A549 (cell line): ENCODE data around the gene HIVEP3.

Experiments used
- CHD2 ChIP-seq: fragments of 150-350 bp; IDR thresholded peaks from 2 replicates; pipeline ENCODE4 v1.6.1; 2014; ENCODE audit warnings: low read length; ENCODE audit not compliant: partially characterized antibody
- CHD4 ChIP-seq: fragments of 200-600 bp; sonication (generic); IDR thresholded peaks from 2 replicates; pipeline ENCODE4 v1.6.1; 2016; ENCODE audit warnings: antibody characterized with exemption, mild to moderate bottlenecking, borderline replicate concordance
- CTCF ChIP-seq: fragments of >200 bp; sonication (Bioruptor Twin); formaldehyde crosslinking; IDR thresholded peaks from 3 replicates; pipeline ENCODE4 v1.5.1; 2016
- GATA3 ChIP-seq: IDR thresholded peaks from 2 replicates; pipeline ENCODE4 v1.6.1; 2012; ENCODE audit warnings: borderline replicate concordance
- HDAC2 ChIP-seq: fragments of 200-600 bp; sonication (generic); IDR thresholded peaks from 2 replicates; pipeline ENCODE4 v1.6.1; 2016
- HMGXB4 ChIP-seq: fragments of 250-450 bp; sonication (Bioruptor Pico); IDR thresholded peaks from 2 replicates; pipeline ENCODE4 v1.5.0; 2021; ENCODE audit warnings: mild to moderate bottlenecking, moderate library complexity, borderline replicate concordance
- MAX ChIP-seq: IDR thresholded peaks from 2 replicates; pipeline ENCODE4 v1.6.1; 2012
- POLR2A ChIP-seq: IDR thresholded peaks from 2 replicates; pipeline ENCODE4 v1.6.1; 2012; ENCODE audit warnings: mild to moderate bottlenecking, low read length
- POLR2AphosphoS2 ChIP-seq: conservative IDR thresholded peaks from 2 replicates; pipeline ENCODE4 v1.6.1; 2012; ENCODE audit warnings: low read length, improper control_type of control experiment, inconsistent platforms
- RAD21 ChIP-seq, 2 experiments: fragments of >200 bp in 1 of 2; sonication (Bioruptor Twin) in 1 of 2; formaldehyde crosslinking in 1 of 2; IDR thresholded peaks in 1 of 2; conservative IDR thresholded peaks in 1 of 2; 2 replicates in 1 of 2; 3 replicates in 1 of 2; pipeline ENCODE4 v1.6.1; 2012 to 2018; ENCODE audit warnings: inconsistent platforms in 1 of 2
- RFX5 ChIP-seq: fragments of 450-650 bp; IDR thresholded peaks from 2 replicates; pipeline ENCODE4 v1.7.1; 2014; ENCODE audit warnings: antibody characterized with exemption, mild to moderate bottlenecking, moderate library complexity
- USF2 ChIP-seq: fragments of 450-650 bp; IDR thresholded peaks from 2 replicates; pipeline ENCODE4 v1.6.1; 2014; ENCODE audit warnings: antibody characterized with exemption
- ZNF302 ChIP-seq: fragments of 250-450 bp; sonication (Bioruptor Pico); IDR thresholded peaks from 2 replicates; pipeline ENCODE4 v1.9.0; 2021; ENCODE audit warnings: inconsistent platforms, mild to moderate bottlenecking, moderate library complexity

- TF ChIP-seq MAX (no peak), CHD4 (no peak), HMGXB4 (CRISPR knock-in tag) (no peak), RAD21 (conservative IDR thresholded peaks at IDR 0.05 in 1 of 2, IDR thresholded peaks at IDR 0.05 in 1 of 2) (no peak), HDAC2 (no peak), CHD2 (no peak), USF2 (no peak), CTCF (no peak), RFX5 (no peak), POLR2A (no peak), ZNF302 (no peak), GATA3 (no peak), POLR2AphosphoS2 (no peak)
These were observed 359.4 kb downstream of the HIVEP3 start for GRCh38 chr1:41559331-41559730.
